ENCODE data around the gene POU2F2.

- TF ChIP-seq CTCF (conservative IDR thresholded peaks at IDR 0.05; ENCODE audit: low read depth, low read length) (no peak), EZH2phosphoT487 (IDR thresholded peaks at IDR 0.05; ENCODE audit: borderline replicate concordance, low read length) (no peak), EZH2 (IDR thresholded peaks at IDR 0.05; ENCODE audit: low read length, unreplicated experiment) (no peak)
Observed at GRCh38 chr19:42051166-42052115, 80.8 kb downstream of the POU2F2 start.
